H1 (cell line): ENCODE results near the gene ITGA11. TPM values are rescaled to one million over a fixed set of nuclear protein-coding genes. Genes with fewer than 3 reads are reported as not detected.

Experiments used
- CTCF ChIA-PET: fragments of 300-600 bp; sonication (Branson Sonifier 250); formaldehyde crosslinking; loops from one replicate; lab custom pipeline; 2021; ENCODE audit not compliant: partially characterized antibody; lab: Charles Lee
- POLR2A ChIA-PET: fragments of 300-600 bp; sonication (Branson Sonifier 250); formaldehyde crosslinking; loops from one replicate; lab custom pipeline; 2021; ENCODE audit warnings: inconsistent platforms; ENCODE audit not compliant: partially characterized antibody; lab: Charles Lee
- DNase-seq, 2 experiments: peaks; one replicate each; pipeline versions ENCODE4 v3.0.0 to v3.0.0-alpha.2; 2010 to 2022; ENCODE audit warnings: low spot score in 2 of 2, low read depth in 1 of 2, mixed read lengths in 1 of 2
- FAIRE-seq: peaks from 2 replicates; lab custom pipeline; 2011; peaks lifted over from hg19 to GRCh38; lab: Jason Lieb, UNC
- H2AFZ ChIP-seq: 2 replicates; pipeline ENCODE4 v1.8.1; 2012; ENCODE audit warnings: low read length, inconsistent platforms
- H2AK5ac ChIP-seq: 2 replicates; pipeline ENCODE4 v1.6.1; 2013; ENCODE audit warnings: low read depth, low read length
- H2BK120ac ChIP-seq: replicated peaks from 2 replicates; pipeline ENCODE3; 2013; ENCODE audit warnings: low read depth, low read length, inconsistent platforms
- H2BK12ac ChIP-seq: 2 replicates; pipeline ENCODE4 v1.6.1; 2013; ENCODE audit warnings: low read depth, low read length
- H2BK15ac ChIP-seq: 2 replicates; pipeline ENCODE4 v1.6.1; 2013; ENCODE audit warnings: low read length
- H2BK20ac ChIP-seq: 2 replicates; pipeline ENCODE4 v1.6.1; 2013; ENCODE audit warnings: low read length
- H2BK5ac ChIP-seq: 2 replicates; pipeline ENCODE4 v1.6.1; 2013; ENCODE audit warnings: low read depth, low read length
- H3K14ac ChIP-seq: 2 replicates; pipeline ENCODE4 v1.6.1; 2013; ENCODE audit warnings: inconsistent platforms; ENCODE audit not compliant: insufficient read length
- H3K18ac ChIP-seq: 2 replicates; pipeline ENCODE4 v1.6.1; 2013; ENCODE audit warnings: low read length; ENCODE audit errors: extremely low read depth
- H3K23ac ChIP-seq: 2 replicates; pipeline ENCODE4 v1.6.1; 2013; ENCODE audit warnings: inconsistent platforms; ENCODE audit not compliant: insufficient read length
- H3K23me2 ChIP-seq: 2 replicates; pipeline ENCODE4 v1.6.1; 2013; ENCODE audit warnings: low read depth, low read length
- H3K27ac ChIP-seq: 2 replicates; pipeline ENCODE4 v1.6.1; 2011; ENCODE audit warnings: low read depth, low read length, inconsistent platforms
- H3K27me3 ChIP-seq, 4 experiments: replicated peaks in 1 of 4; 1 replicate in 1 of 4; 2 replicates in 3 of 4; pipeline versions ENCODE4 v1.6.1 to v1.8.1; 2011 to 2013; ENCODE audit warnings: low read length in 3 of 4, mild to moderate bottlenecking in 3 of 4, inconsistent platforms in 2 of 4, mixed read lengths in 2 of 4, moderate library complexity in 1 of 4; ENCODE audit not compliant: control insufficient read depth in 3 of 4, insufficient read depth in 3 of 4; ENCODE audit errors: extremely low read depth in 1 of 4
- H3K36me3 ChIP-seq, 4 experiments: 2 replicates each; pipeline versions ENCODE4 v1.6.1 to v1.8.1; 2011 to 2013; ENCODE audit warnings: mild to moderate bottlenecking in 4 of 4, low read length in 3 of 4, moderate library complexity in 2 of 4, control low read depth in 1 of 4, inconsistent platforms in 1 of 4; ENCODE audit not compliant: insufficient read depth in 4 of 4, control insufficient read depth in 2 of 4
- H3K4ac ChIP-seq: replicated peaks from 2 replicates; pipeline ENCODE3; 2013; ENCODE audit warnings: low read length, low read depth, mixed read lengths, inconsistent platforms; ENCODE audit not compliant: insufficient read length
- H3K4me1 ChIP-seq, 4 experiments: replicated peaks in 1 of 4; 1 replicate in 1 of 4; 2 replicates in 3 of 4; pipeline versions ENCODE4 v1.6.1 to v1.8.1; 2011 to 2013; ENCODE audit warnings: low read length in 3 of 4, inconsistent platforms in 2 of 4, mixed read lengths in 1 of 4; ENCODE audit not compliant: insufficient read depth in 4 of 4, control insufficient read depth in 3 of 4
- H3K4me2 ChIP-seq, 2 experiments: 2 replicates each; pipeline versions ENCODE4 v1.6.1 to v1.8.1; 2011 to 2013; ENCODE audit warnings: low read depth in 2 of 2, low read length in 2 of 2, control low read depth in 1 of 2, inconsistent platforms in 1 of 2, mild to moderate bottlenecking in 1 of 2; ENCODE audit not compliant: insufficient read depth in 1 of 2
- H3K4me3 ChIP-seq, 4 experiments: fragments of 200-600, 300-600 bp in 1 of 4; sonication (generic), shearing (Covaris generic), sonication (Bioruptor Twin) in 1 of 4; 2 replicates each; pipeline versions ENCODE4 v1.5.1 to v1.8.1; 2011 to 2016; ENCODE audit warnings: low read length in 4 of 4, low read depth in 3 of 4, control low read depth in 2 of 4, inconsistent platforms in 2 of 4, mild to moderate bottlenecking in 2 of 4, mixed read lengths in 1 of 4, moderate library complexity in 1 of 4; ENCODE audit not compliant: insufficient read depth in 2 of 4; ENCODE audit errors: extremely low read depth in 1 of 4
- H3K56ac ChIP-seq: replicated peaks from 2 replicates; pipeline ENCODE3; 2013; ENCODE audit warnings: low read depth, mild to moderate bottlenecking, mixed read lengths, low read length, inconsistent platforms; ENCODE audit not compliant: insufficient read length
- H3K79me1 ChIP-seq: 2 replicates; pipeline ENCODE4 v1.6.1; 2013; ENCODE audit warnings: low read depth, low read length, control low read depth
- H3K79me2 ChIP-seq, 2 experiments: 2 replicates each; pipeline versions ENCODE4 v1.6.1 to v1.8.1; 2012 to 2013; ENCODE audit warnings: low read length in 2 of 2, mild to moderate bottlenecking in 2 of 2, inconsistent platforms in 1 of 2; ENCODE audit not compliant: insufficient read depth in 2 of 2, control insufficient read depth in 1 of 2
- H3K9ac ChIP-seq, 4 experiments: replicated peaks in 1 of 4; 1 replicate in 1 of 4; 2 replicates in 3 of 4; pipeline versions ENCODE4 v1.6.1 to v1.8.1; 2011 to 2013; ENCODE audit warnings: low read depth in 3 of 4, low read length in 3 of 4, control low read depth in 2 of 4, mild to moderate bottlenecking in 2 of 4, moderate library complexity in 2 of 4, inconsistent platforms in 1 of 4; ENCODE audit errors: extremely low read depth in 1 of 4
- H3K9me3 ChIP-seq, 2 experiments: 2 replicates each; pipeline versions ENCODE4 v1.6.1 to v1.8.1; 2012 to 2013; ENCODE audit warnings: mild to moderate bottlenecking in 2 of 2, moderate library complexity in 2 of 2, control low read depth in 1 of 2, inconsistent platforms in 1 of 2, low read depth in 1 of 2, low read length in 1 of 2, mixed read lengths in 1 of 2; ENCODE audit not compliant: insufficient read depth in 2 of 2
- H4K20me1 ChIP-seq, 2 experiments: replicated peaks in 1 of 2; 2 replicates each; pipeline versions ENCODE3 to v1.8.1; 2011 to 2013; ENCODE audit warnings: inconsistent platforms in 2 of 2, low read length in 2 of 2, mild to moderate bottlenecking in 1 of 2; ENCODE audit not compliant: insufficient read depth in 2 of 2, control insufficient read depth in 1 of 2
- H4K5ac ChIP-seq: 2 replicates; pipeline ENCODE4 v1.6.1; 2013; ENCODE audit warnings: low read length, low read depth, mixed read lengths, inconsistent platforms; ENCODE audit not compliant: insufficient read length
- H4K8ac ChIP-seq: 2 replicates; pipeline ENCODE4 v1.8.0; 2013; ENCODE audit warnings: mild to moderate bottlenecking, moderate library complexity, low read length, inconsistent platforms; ENCODE audit not compliant: insufficient read depth; ENCODE audit errors: extremely low read depth
- H4K91ac ChIP-seq: replicated peaks from 2 replicates; pipeline ENCODE3; 2013; ENCODE audit warnings: low read length, mixed read lengths, inconsistent platforms; ENCODE audit not compliant: insufficient read length
- KDM5A ChIP-seq: fragments of 200-600 bp; IDR thresholded peaks from 2 replicates; pipeline ENCODE4 v1.7.1; 2012; ENCODE audit warnings: mild to moderate bottlenecking, low read length, inconsistent platforms, mixed read lengths
- RXRA ChIP-seq: IDR thresholded peaks from 2 replicates; pipeline ENCODE4 v1.6.1; 2011; ENCODE audit warnings: low read depth, mild to moderate bottlenecking, low read length, moderate library complexity; ENCODE audit not compliant: insufficient read depth
- WGBS, 2 experiments: shearing (Covaris generic) in 1 of 2; methylation state at CpG; one replicate each; pipeline versions ENCODE4 v1.1.6 to v1.1.7; 2013 to 2015; ENCODE audit warnings: low lambda C conversion rate in 2 of 2, mixed read lengths in 2 of 2, inconsistent platforms in 1 of 2, low coverage in 1 of 2, missing lambda C conversion rate in 1 of 2; ENCODE audit not compliant: insufficient replicate concordance in 2 of 2, insufficient coverage in 1 of 2, insufficient read length in 1 of 2; ENCODE audit errors: extremely low coverage in 1 of 2, missing lambda C conversion rate in 1 of 2; 5-methylcytosine and 5-hydroxymethylcytosine counted together
- polyA plus RNA-seq, 7 experiments: library from polyadenylated mRNA; depleted of rRNA in 3 of 7; stranded (reverse) in 5 of 7; unstranded in 2 of 7; fragments of >200 nt in 5 of 7; fragments of 200-250 nt in 2 of 7; gene quantifications; 1 replicate in 5 of 7; 2 replicates in 1 of 7; 4 replicates in 1 of 7; pipeline versions ENCODE4 v1.2.1 to v1.2.3, GENCODE V29; 2011 to 2013; ENCODE audit warnings: missing spikeins in 2 of 7, mixed read lengths in 2 of 7
- total RNA-seq: library from RNA; stranded (reverse); fragmentation: NEBNext Ultra II Directional; extraction: Animal tissue kit (Norgen Biotek cat#: 25700); gene quantifications from 2 replicates; pipeline ENCODE4 v1.2.1, GENCODE V29; 2021

Gene ITGA11
- total and polyA plus RNA-seq, 2 of the 8 experiments (the other 6 are each of a cell fraction or from before 2014, with no cell fraction given): 0.05 to 0.06 TPM

- CTCF ChIA-PET: interaction anchor here (0.9 to 10.1 kb wide), 6 partner anchors 9 to 27 kb away, joined by 3 to 72 read pairs (median 4); no protein-coding TSS in a partner anchor
- H3K4me2 ChIP-seq: peak overlapping the region; percentile 86 to 95
- H2BK12ac ChIP-seq: no peak overlapping the region
- no peak for FAIRE-seq
- H3K79me1 ChIP-seq: peaks cover 4% of the 10 kb centered on the region
- TF ChIP-seq RXRA (no peak), KDM5A (no peak)
- no peak overlapping the region for H3K56ac ChIP-seq
- H2AK5ac ChIP-seq: no peak overlapping the region
- WGBS, 2 experiments: 71% methylated on average over 11 of the region's 11 CpGs; no CpG with 5 or more reads in 1 of the 2 experiments
- peaks cover 21 to 22% of the 10 kb centered on the region in 2 experiments for H4K20me1 ChIP-seq
- no peak overlapping the region; a peak in 1 of 7 replicates for H3K9ac ChIP-seq
- H2BK5ac ChIP-seq: no peak overlapping the region
- H3K23me2 ChIP-seq: peaks cover 13% of the 10 kb centered on the region
- no peaks in the 10 kb centered on the region for H3K27me3 ChIP-seq
- POLR2A ChIA-PET: interaction anchor here (0.5 to 5.5 kb wide), 13 partner anchors 9 to 317 kb away, joined by 3 to 50 read pairs (median 6); partner anchors contain the start of gene CLN6
- no peak overlapping the region for H2BK15ac ChIP-seq
- no peak overlapping the region for H4K8ac ChIP-seq
- no peak overlapping the region for H2BK120ac ChIP-seq
- no peak overlapping the region for H3K14ac ChIP-seq
- H3K18ac ChIP-seq: no peak overlapping the region
- no peak overlapping the region for H4K5ac ChIP-seq
- H3K27ac ChIP-seq: no peak overlapping the region
- peak overlapping the region; percentile 23 to 92 (median 30); a peak in 7 of 8 replicates for H3K4me3 ChIP-seq
- H3K4ac ChIP-seq: no peak overlapping the region
- no peak overlapping the region for H2AFZ ChIP-seq
- peaks cover 29 to 68% of the 10 kb centered on the region in 2 experiments for H3K79me2 ChIP-seq
- no peak for DNase-seq
- H3K4me1 ChIP-seq: peaks cover 5 to 18% (median 13%) of the 10 kb centered on the region in 4 experiments; a peak in 6 of 7 replicates
- no peak overlapping the region for H4K91ac ChIP-seq
- H2BK20ac ChIP-seq: 0 out of 2 replicates have a peak overlapping the region, but pooled peaks have one; percentile 15
- peaks cover 3 to 4% of the 10 kb centered on the region in 2 experiments; a peak in 2 of 4 replicates for H3K9me3 ChIP-seq
- H3K36me3 ChIP-seq: peaks cover 0 to 12% (median 5%) of the 10 kb centered on the region in 4 experiments; a peak in 4 of 8 replicates
- H3K23ac ChIP-seq: no peak overlapping the region
Observed at GRCh38 chr15:68279779-68280753, 151.9 kb downstream of the ITGA11 start.
